ENCODE results near the gene SLC27A1. TPM values are rescaled to one million over a fixed set of nuclear protein-coding genes. Genes with fewer than 3 reads are reported as not detected.

Gene SLC27A1
- total RNA-seq, 1 donor from 2014 or later: 64.9 TPM

GRCh38 chr19:17479325-17479791 is 9.0 kb downstream of the SLC27A1 start:
- Histone ChIP-seq H3K27me3 (no peaks in the 10 kb centered on the region), H3K9me3 (no peaks in the 10 kb centered on the region), H3K4me1 (peaks cover 0 to 9% of the 10 kb centered on the region in 2 donors), H3K27ac (no peak overlapping the region), H3K4me3 (no peak overlapping the region), H3K36me3 (no peaks in the 10 kb centered on the region)
- no peak for DNase-seq (ENCODE audit: low spot score in 2 of 2)
- intact Hi-C loops (cut with DNase I): no loop called here
- no peak for TF ChIP-seq CTCF (IDR thresholded peaks at IDR 0.05)

- no peak for DNase-seq (ENCODE audit: low spot score in 2 of 2)
- Histone ChIP-seq H3K27me3 (no peaks in the 10 kb centered on the region), H3K9me3 (no peaks in the 10 kb centered on the region), H3K4me3 (no peak overlapping the region), H3K36me3 (peaks cover 7 to 8% of the 10 kb centered on the region in 2 donors), H3K27ac (no peak overlapping the region), H3K4me1 (no peaks in the 10 kb centered on the region)
- TF ChIP-seq CTCF (IDR thresholded peaks at IDR 0.05): no peak
- intact Hi-C loops (cut with DNase I): no loop called here
Measured at GRCh38 chr19:17481986-17482385, 11.7 kb downstream of the SLC27A1 start.

GRCh38 chr19:17482877-17483604 is 12.7 kb downstream of the SLC27A1 start:
- no peak overlapping the region for H3K27ac ChIP-seq

GRCh38 chr19:17483605-17484002 is 13.3 kb downstream of the SLC27A1 start:
- no peak overlapping the region for H3K4me3 ChIP-seq
- TF ChIP-seq CTCF (IDR thresholded peaks at IDR 0.05): no peak
- DNase-seq (ENCODE audit: low spot score in 2 of 2): no peak
- H3K27me3 ChIP-seq: no peaks in the 10 kb centered on the region
- no peaks in the 10 kb centered on the region for H3K9me3 ChIP-seq
- H3K27ac ChIP-seq: no peak overlapping the region
- peaks cover 8 to 14% of the 10 kb centered on the region in 2 donors for H3K36me3 ChIP-seq
- intact Hi-C loops (cut with DNase I): no loop called here
- no peaks in the 10 kb centered on the region for H3K4me1 ChIP-seq

More at GRCh38 chr19:17482877-17483604, 12.7 kb downstream of the SLC27A1 start:
- H3K4me1 ChIP-seq: no peaks in the 10 kb centered on the region
- no peak for TF ChIP-seq CTCF (IDR thresholded peaks at IDR 0.05)
- no peak for DNase-seq (ENCODE audit: low spot score in 2 of 2)
- intact Hi-C loops (cut with DNase I): no loop called here
- no peaks in the 10 kb centered on the region for H3K9me3 ChIP-seq
- H3K4me3 ChIP-seq: no peak overlapping the region
- H3K27me3 ChIP-seq: no peaks in the 10 kb centered on the region
- peaks cover 8 to 14% of the 10 kb centered on the region in 2 donors for H3K36me3 ChIP-seq

GRCh38 chr19:17484520-17485185 is 14.3 kb downstream of the SLC27A1 start:
- Histone ChIP-seq H3K27ac (no peak overlapping the region), H3K4me1 (no peaks in the 10 kb centered on the region), H3K27me3 (no peaks in the 10 kb centered on the region), H3K36me3 (peaks cover 8 to 14% of the 10 kb centered on the region in 2 donors), H3K4me3 (no peak overlapping the region), H3K9me3 (no peaks in the 10 kb centered on the region)
- intact Hi-C loops (cut with DNase I): no loop called here
- no peak for DNase-seq (ENCODE audit: low spot score in 2 of 2)
- TF ChIP-seq CTCF (IDR thresholded peaks at IDR 0.05): no peak

All from ascending aorta (tissue), 2 donors.